Endothelial cell of umbilical vein (primary cell): ENCODE data around the gene SCN11A. TPM values are rescaled to one million over a fixed set of nuclear protein-coding genes. Genes with fewer than 3 reads are reported as not detected.

Experiments
- BruUV-seq: library from RNA; stranded (reverse); fragments of 400-500 nt; replicated peaks from 2 replicates; lab custom pipeline; 2021; lab: Mats Ljungman, UMichigan
- CTCF ChIA-PET: fragments of 300-600, 350-600 bp; sonication (Branson Sonifier 250); formaldehyde crosslinking; loops from one replicate; lab custom pipeline; 2021; ENCODE audit warnings: antibody characterized with exemption, inconsistent platforms; lab: Charles Lee
- POLR2A ChIA-PET: fragments of 300-600, 350-600 bp; sonication (Branson Sonifier 250); formaldehyde crosslinking; loops from one replicate; lab custom pipeline; 2021; ENCODE audit warnings: antibody characterized with exemption, inconsistent platforms; lab: Charles Lee
- DNase-seq: peaks from one replicate; pipeline ENCODE4 v3.0.0-alpha.2; 2011; ENCODE audit warnings: low read depth, low spot score
- FAIRE-seq: peaks from 2 replicates; lab custom pipeline; 2011; peaks lifted over from hg19 to GRCh38; lab: Jason Lieb, UNC
- H2AFZ ChIP-seq: 2 replicates; pipeline ENCODE4 v1.6.0; 2012; ENCODE audit warnings: low read depth, low read length, control low read depth, inconsistent platforms
- H3K27ac ChIP-seq: 2 replicates; pipeline ENCODE4 v1.5.1; 2011; ENCODE audit warnings: low read depth, mild to moderate bottlenecking, control low read depth, low read length, moderate library complexity; ENCODE audit not compliant: insufficient read depth
- H3K27me3 ChIP-seq, 2 experiments: 2 replicates each; pipeline versions ENCODE4 v1.6.0 to v1.6.1; 2011; ENCODE audit warnings: low read length in 2 of 2, mixed read lengths in 1 of 2; ENCODE audit not compliant: control insufficient read depth in 2 of 2, insufficient read depth in 2 of 2
- H3K36me3 ChIP-seq, 2 experiments: 2 replicates in 1 of 2; 3 replicates in 1 of 2; pipeline ENCODE4 v1.5.1; 2011; ENCODE audit warnings: low read length in 2 of 2, mild to moderate bottlenecking in 1 of 2, moderate library complexity in 1 of 2; ENCODE audit not compliant: control insufficient read depth in 2 of 2, insufficient read depth in 2 of 2; ENCODE audit errors: extremely low read depth in 1 of 2
- H3K4me1 ChIP-seq: 3 replicates; pipeline ENCODE4 v1.5.1; 2011; ENCODE audit warnings: mild to moderate bottlenecking, low read length; ENCODE audit not compliant: control insufficient read depth, insufficient read depth; ENCODE audit errors: extremely low read depth
- H3K4me2 ChIP-seq: 2 replicates; pipeline ENCODE4 v1.6.1; 2011; ENCODE audit warnings: low read length, control low read depth, mixed read lengths; ENCODE audit not compliant: insufficient read depth
- H3K4me3 ChIP-seq, 3 experiments: fragments of 200-600 bp in 1 of 3; sonication (generic), shearing (Covaris generic) in 1 of 3; replicated peaks in 1 of 3; 2 replicates each; pipeline ENCODE4 v1.5.1; 2011 to 2016; ENCODE audit warnings: control low read depth in 3 of 3, low read length in 3 of 3, mild to moderate bottlenecking in 2 of 3, inconsistent platforms in 1 of 3, low read depth in 1 of 3, moderate library complexity in 1 of 3; ENCODE audit not compliant: insufficient read depth in 1 of 3
- H3K79me2 ChIP-seq: 2 replicates; pipeline ENCODE4 v1.6.0; 2012; ENCODE audit warnings: low read length, inconsistent platforms; ENCODE audit not compliant: control insufficient read depth, insufficient read depth
- H3K9ac ChIP-seq: replicated peaks from 2 replicates; pipeline ENCODE3; 2011; ENCODE audit warnings: low read length, control low read depth; ENCODE audit not compliant: insufficient read depth; ENCODE audit errors: extremely low read depth
- H3K9me1 ChIP-seq: replicated peaks from 3 replicates; pipeline ENCODE4 v1.6.0; 2011; ENCODE audit warnings: mild to moderate bottlenecking, low read length; ENCODE audit not compliant: control insufficient read depth, insufficient read depth; ENCODE audit errors: extremely low read depth
- H3K9me3 ChIP-seq: replicated peaks from 2 replicates; pipeline ENCODE4 v1.5.1; 2012; ENCODE audit warnings: low read length, inconsistent platforms; ENCODE audit not compliant: control insufficient read depth, insufficient read depth
- H4K20me1 ChIP-seq: replicated peaks from 2 replicates; pipeline ENCODE3; 2011; ENCODE audit warnings: mild to moderate bottlenecking, low read length; ENCODE audit not compliant: control insufficient read depth, insufficient read depth; ENCODE audit errors: extremely low read depth
- EZH2 ChIP-seq: IDR thresholded peaks from 2 replicates; pipeline ENCODE4 v1.6.1; 2012; ENCODE audit warnings: borderline replicate concordance, low read depth, mild to moderate bottlenecking, moderate library complexity, low read length, inconsistent platforms; ENCODE audit not compliant: severe bottlenecking
- FOS ChIP-seq: IDR thresholded peaks from 2 replicates; pipeline ENCODE4 v1.6.1; 2011; ENCODE audit warnings: mild to moderate bottlenecking, low read length, moderate library complexity, borderline replicate concordance; ENCODE audit not compliant: insufficient read depth
- GATA2 ChIP-seq: IDR thresholded peaks from 2 replicates; pipeline ENCODE4 v1.7.0; 2011; ENCODE audit warnings: low read depth, mild to moderate bottlenecking, moderate library complexity, mixed read lengths, low read length; ENCODE audit not compliant: insufficient read length, insufficient read depth
- JUN ChIP-seq: IDR thresholded peaks from 2 replicates; pipeline ENCODE4 v1.6.1; 2011; ENCODE audit warnings: borderline replicate concordance, low read depth; ENCODE audit not compliant: insufficient read length, insufficient read depth
- MYC ChIP-seq: IDR thresholded peaks from one replicate; pipeline ENCODE4 v1.6.1; 2011; ENCODE audit warnings: mild to moderate bottlenecking, low read depth, low read length
- POLR2A ChIP-seq: IDR thresholded peaks from 2 replicates; pipeline ENCODE4 v1.6.1; 2012; ENCODE audit warnings: low read depth, mild to moderate bottlenecking, control low read depth, low read length
- POLR2AphosphoS5 ChIP-seq: IDR thresholded peaks from 2 replicates; pipeline ENCODE4 v1.6.1; 2012; ENCODE audit warnings: low read depth, mild to moderate bottlenecking, control low read depth, low read length, moderate library complexity; ENCODE audit not compliant: insufficient read depth
- dilution Hi-C: fragments of 300-500 bp; cut with MboI; formaldehyde crosslinking; loops from one replicate; pipeline ENCODE4 v1.15.0; 2019; ENCODE audit warnings: low sequenced_read_pairs; ENCODE audit not compliant: extremely low pct_ligation_motif_present
- intact Hi-C: fragments of 100-400 bp; cut with micrococcal nuclease; formaldehyde crosslinking; loops from one replicate; pipeline ENCODE4 v1.10.0; 2022
- polyA plus RNA-seq, 4 experiments: library from polyadenylated mRNA; depleted of rRNA in 3 of 4; stranded (reverse) in 3 of 4; unstranded in 1 of 4; fragments of >200 nt; gene quantifications; 2 replicates each; pipeline versions ENCODE4 v1.2.1 to v1.2.3, GENCODE V29; 2011 to 2012; ENCODE audit warnings: missing spikeins in 1 of 4
- total RNA-seq: library from RNA; stranded (reverse); gene quantifications from 2 replicates; pipeline ENCODE4 v1.2.3, GENCODE V29; 2021
- TF ChIP-seq, protein P1 (sequence below), 2 donors: IDR thresholded peaks; 1 replicate in 1 of 2; 2 replicates in 1 of 2; pipeline ENCODE4 v1.5.1; 2011; ENCODE audit warnings: low read length in 2 of 2, mild to moderate bottlenecking in 2 of 2, moderate library complexity in 2 of 2, control low read depth in 1 of 2, inconsistent platforms in 1 of 2, low read depth in 1 of 2; ENCODE audit not compliant: insufficient read depth in 1 of 2; ENCODE audit errors: extremely low read depth in 1 of 2
- TF ChIP-seq, protein P2 (sequence below): IDR thresholded peaks from 2 replicates; pipeline ENCODE4 v1.6.1; 2011; ENCODE audit not compliant: insufficient read depth, insufficient read length

Gene SCN11A
- total and polyA plus RNA-seq, 2 donors (not counting 3 experiments of a cell fraction or from before 2014, with no cell fraction given): 0.06 to 0.07 TPM

DNA sequence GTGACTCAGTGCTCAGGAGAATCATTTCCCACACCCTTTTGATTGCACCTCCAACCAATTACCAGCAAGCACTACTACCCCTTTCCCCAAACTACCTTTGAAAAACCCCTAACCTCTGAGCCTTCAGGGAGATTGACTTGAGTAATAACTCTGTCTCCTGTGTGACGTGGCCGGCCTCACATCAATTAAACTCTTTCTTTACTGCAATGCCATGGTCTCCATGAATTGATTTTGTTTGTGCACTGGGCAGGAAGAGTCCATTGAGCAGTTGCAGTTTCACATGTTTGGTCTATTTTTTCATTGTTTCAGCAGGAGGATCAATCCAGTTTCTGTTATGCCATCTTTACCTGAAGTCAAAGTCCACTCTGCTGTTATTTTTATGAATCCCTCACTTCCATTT is 32.4 kb downstream of the SCN11A start:
- no TSS peak for BruUV-seq
- intact Hi-C loops (no loop called here), dilution Hi-C loops (no loop called here)
- Histone ChIP-seq H3K27me3 (peaks cover 2 to 11% of the 10 kb centered on the region in 2 experiments), H3K4me2 (no peak overlapping the region), H3K9me1 (no peaks in the 10 kb centered on the region), H3K4me3 (no peak overlapping the region), H3K4me1 (no peaks in the 10 kb centered on the region), H3K36me3 (no peaks in the 10 kb centered on the region), H3K9ac (no peak overlapping the region), H2AFZ (no peak overlapping the region), H3K27ac (no peak overlapping the region), H3K9me3 (no peaks in the 10 kb centered on the region), H4K20me1 (no peaks in the 10 kb centered on the region), H3K79me2 (no peaks in the 10 kb centered on the region)
- TF ChIP-seq, protein P1, sequence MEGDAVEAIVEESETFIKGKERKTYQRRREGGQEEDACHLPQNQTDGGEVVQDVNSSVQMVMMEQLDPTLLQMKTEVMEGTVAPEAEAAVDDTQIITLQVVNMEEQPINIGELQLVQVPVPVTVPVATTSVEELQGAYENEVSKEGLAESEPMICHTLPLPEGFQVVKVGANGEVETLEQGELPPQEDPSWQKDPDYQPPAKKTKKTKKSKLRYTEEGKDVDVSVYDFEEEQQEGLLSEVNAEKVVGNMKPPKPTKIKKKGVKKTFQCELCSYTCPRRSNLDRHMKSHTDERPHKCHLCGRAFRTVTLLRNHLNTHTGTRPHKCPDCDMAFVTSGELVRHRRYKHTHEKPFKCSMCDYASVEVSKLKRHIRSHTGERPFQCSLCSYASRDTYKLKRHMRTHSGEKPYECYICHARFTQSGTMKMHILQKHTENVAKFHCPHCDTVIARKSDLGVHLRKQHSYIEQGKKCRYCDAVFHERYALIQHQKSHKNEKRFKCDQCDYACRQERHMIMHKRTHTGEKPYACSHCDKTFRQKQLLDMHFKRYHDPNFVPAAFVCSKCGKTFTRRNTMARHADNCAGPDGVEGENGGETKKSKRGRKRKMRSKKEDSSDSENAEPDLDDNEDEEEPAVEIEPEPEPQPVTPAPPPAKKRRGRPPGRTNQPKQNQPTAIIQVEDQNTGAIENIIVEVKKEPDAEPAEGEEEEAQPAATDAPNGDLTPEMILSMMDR (IDR thresholded peaks at IDR 0.05; ENCODE audit: extremely low read depth in 1 of 2, insufficient read depth in 1 of 2, low read depth in 1 of 2, low read length in 2 of 2): no peak
- DNase-seq (no peak), FAIRE-seq (no peak)
- POLR2A ChIA-PET: no interaction called here
- CTCF ChIA-PET: interaction anchor here (1.8 kb wide), 1 partner anchor 12 kb away, joined by 10 read pairs; no protein-coding TSS in a partner anchor

DNA sequence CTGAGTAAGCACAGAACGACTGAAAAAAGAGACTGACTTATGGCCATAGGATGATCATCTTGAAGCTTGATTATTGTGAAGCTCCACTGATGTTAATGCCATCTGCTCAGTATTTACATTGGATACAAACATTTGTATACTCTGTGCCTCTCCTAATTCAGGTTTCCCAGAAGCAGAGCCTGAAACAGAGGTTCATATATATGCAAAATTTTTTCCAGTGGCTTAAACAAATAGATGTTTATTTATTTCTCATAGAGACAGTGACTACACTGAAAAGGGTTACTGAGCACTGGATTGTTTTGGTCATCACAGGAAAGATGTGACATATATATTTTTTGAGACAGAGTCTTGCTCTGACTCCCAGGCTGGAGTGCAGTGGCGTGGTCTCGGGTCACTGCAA is 36.3 kb downstream of the SCN11A start:
- Histone ChIP-seq H3K4me2 (no peak overlapping the region), H2AFZ (no peak overlapping the region), H3K9ac (no peak overlapping the region), H3K9me3 (no peaks in the 10 kb centered on the region), H3K4me3 (no peak overlapping the region), H3K36me3 (no peaks in the 10 kb centered on the region), H3K4me1 (no peaks in the 10 kb centered on the region), H3K27me3 (peaks cover 4 to 6% of the 10 kb centered on the region in 2 experiments), H3K79me2 (no peaks in the 10 kb centered on the region), H4K20me1 (no peaks in the 10 kb centered on the region), H3K9me1 (no peaks in the 10 kb centered on the region), H3K27ac (no peak overlapping the region)
- FAIRE-seq: no peak
- POLR2A ChIA-PET: no interaction called here
- TF ChIP-seq, protein P1 (IDR thresholded peaks at IDR 0.05; ENCODE audit: extremely low read depth in 1 of 2, insufficient read depth in 1 of 2, low read depth in 1 of 2, low read length in 2 of 2): no peak
- TF ChIP-seq EZH2: no peak
- TF ChIP-seq, protein P2, sequence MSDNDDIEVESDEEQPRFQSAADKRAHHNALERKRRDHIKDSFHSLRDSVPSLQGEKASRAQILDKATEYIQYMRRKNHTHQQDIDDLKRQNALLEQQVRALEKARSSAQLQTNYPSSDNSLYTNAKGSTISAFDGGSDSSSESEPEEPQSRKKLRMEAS: no peak
- no peak for TF ChIP-seq FOS
- TF ChIP-seq POLR2A: no peak
- no peak for TF ChIP-seq POLR2AphosphoS5
- TF ChIP-seq JUN: no peak
- TF ChIP-seq MYC: no peak
- no peak for TF ChIP-seq GATA2
- DNase-seq: no peak
- CTCF ChIA-PET: interaction anchor here (0.9 to 1.7 kb wide), 2 partner anchors 16 to 363 kb away, joined by 3 to 5 read pairs; no protein-coding TSS in a partner anchor
- dilution Hi-C loops: no loop called here
- no TSS peak for BruUV-seq
- intact Hi-C loops: no loop called here
